ENCODE results near the gene DYNAP. TPM values are rescaled to one million over a fixed set of nuclear protein-coding genes. Genes with fewer than 3 reads are reported as not detected.
A peak's percentile ranks its signal among the peaks of the same experiment; 100 is the strongest.

DYNAP gene
- total RNA-seq, 1 donor from 2014 or later: not detected

DNA sequence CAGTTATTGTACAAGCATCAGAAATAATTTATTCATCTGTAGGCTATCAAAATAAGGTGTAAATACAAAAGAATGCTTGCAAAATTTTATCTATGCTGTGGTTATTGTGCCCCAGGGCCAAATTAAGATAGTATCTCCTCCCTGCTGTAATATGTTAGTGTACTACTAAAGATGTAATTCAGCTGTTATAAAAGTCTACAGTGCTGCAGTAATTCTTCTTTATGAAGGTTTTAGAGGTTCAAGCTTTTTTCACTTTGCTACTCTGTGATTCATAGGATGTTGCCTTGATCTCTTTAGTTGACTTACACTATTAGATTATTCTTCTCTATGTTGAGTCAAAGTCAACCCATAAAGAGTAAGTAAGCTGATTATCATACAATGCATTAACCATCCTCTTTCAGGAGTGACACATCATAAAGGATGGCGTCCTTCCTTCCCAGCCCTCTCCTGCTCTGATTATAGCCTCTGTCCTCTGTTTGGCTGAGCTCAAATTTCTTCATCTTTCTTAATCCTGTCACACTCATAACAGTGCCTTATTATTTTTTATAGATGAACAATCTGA, 29.3 kb upstream of the DYNAP start:
- no peak for DNase-seq (ENCODE audit: low read depth)
- no peak overlapping the region for H3K4me3 ChIP-seq (ENCODE audit: low read depth, low read length)
- no peak for TF ChIP-seq CTCF (conservative IDR thresholded peaks at IDR 0.05; ENCODE audit: low read depth, low read length)

GRCh38 chr18:54580202-54580729, 10.8 kb upstream of the DYNAP start:
- no peak for TF ChIP-seq CTCF (conservative IDR thresholded peaks at IDR 0.05; ENCODE audit: low read depth, low read length)
- H3K4me3 ChIP-seq (ENCODE audit: low read depth, low read length): no peak overlapping the region

GRCh38 chr18:54584065-54584464, 7.0 kb upstream of the DYNAP start:
- no peak for TF ChIP-seq CTCF (conservative IDR thresholded peaks at IDR 0.05; ENCODE audit: low read depth, low read length)
- DNase-seq (ENCODE audit: low read depth): no peak
- no peak overlapping the region for H3K4me3 ChIP-seq (ENCODE audit: low read depth, low read length)

More at GRCh38 chr18:54580202-54580729, 10.8 kb upstream of the DYNAP start:
- DNase-seq (ENCODE audit: low read depth): no peak

DNA sequence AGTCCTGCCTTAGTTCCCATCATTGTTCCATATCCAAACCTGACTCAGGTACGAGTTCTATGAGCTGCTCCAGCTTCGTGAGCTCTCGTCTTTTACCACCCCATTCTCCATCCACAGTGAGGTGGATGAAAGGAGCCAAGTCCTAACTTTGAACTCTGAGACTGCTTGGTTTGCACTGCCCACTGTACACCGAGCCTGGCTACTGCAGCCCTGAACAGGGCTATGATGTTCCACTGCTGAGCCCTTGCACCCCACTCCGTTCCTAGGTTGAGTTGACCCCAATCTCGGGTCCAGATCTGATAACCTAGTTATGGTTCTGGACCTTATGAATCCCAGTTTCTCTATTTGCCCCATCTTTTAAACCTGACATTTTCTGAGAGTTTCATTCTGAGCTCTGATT, 5.3 kb upstream of the DYNAP start:
- TF ChIP-seq CTCF (conservative IDR thresholded peaks at IDR 0.05; ENCODE audit: low read depth, low read length): no peak
- DNase-seq (ENCODE audit: low read depth): no peak
- no peak overlapping the region for H3K4me3 ChIP-seq (ENCODE audit: low read depth, low read length)

DNA sequence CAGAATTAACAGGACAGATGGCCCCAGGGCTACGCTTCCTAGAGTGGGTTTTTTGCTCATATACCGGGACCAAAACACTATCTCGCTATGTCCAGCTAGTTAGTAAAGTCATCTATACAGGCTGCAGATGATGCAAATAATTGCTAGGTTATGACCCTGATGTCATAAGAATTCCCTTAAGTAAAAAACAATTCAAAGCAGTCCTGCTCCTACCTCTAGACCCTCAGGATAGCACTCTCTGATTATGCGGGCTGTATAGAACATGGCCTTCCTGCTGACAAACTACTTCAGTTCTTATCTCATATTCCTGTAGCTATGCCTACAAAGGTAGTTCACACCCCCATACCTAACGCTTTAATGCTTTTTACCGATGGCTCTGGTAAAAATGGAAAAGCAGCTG, 13.2 kb downstream of the DYNAP start:
- TF ChIP-seq CTCF (conservative IDR thresholded peaks at IDR 0.05; ENCODE audit: low read depth, low read length): no peak
- no peak overlapping the region for H3K4me3 ChIP-seq (ENCODE audit: low read depth, low read length)
- no peak for DNase-seq (ENCODE audit: low read depth)

DNA sequence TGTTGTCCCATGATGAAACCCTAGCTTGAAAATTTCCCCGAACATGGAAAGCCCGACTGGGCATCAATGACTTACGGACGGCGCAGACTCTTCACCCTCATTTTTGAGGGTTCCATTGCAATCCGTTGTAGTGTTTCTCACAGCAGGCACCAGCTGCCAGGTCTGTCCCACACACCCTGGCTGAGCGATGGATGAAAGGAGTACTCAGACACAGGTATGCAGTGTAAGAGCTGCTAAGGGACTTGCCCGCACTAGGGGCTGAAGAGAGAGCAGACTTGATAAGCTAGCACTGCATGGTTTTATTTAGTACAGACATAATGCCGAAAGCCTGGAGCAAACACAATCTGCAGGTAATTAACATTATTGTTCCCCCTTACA, 15.8 kb downstream of the DYNAP start:
- DNase-seq (ENCODE audit: low read depth): no peak
- peak overlapping the region; percentile 31 for H3K4me3 ChIP-seq (ENCODE audit: low read depth, low read length)
- no peak for TF ChIP-seq CTCF (conservative IDR thresholded peaks at IDR 0.05; ENCODE audit: low read depth, low read length)
